Activated naive CD8-positive, alpha-beta T cell treated with anti-CD3 and anti-CD28 coated beads for 36 hours (primary cell): ENCODE measurements around the gene PKNOX1. TPM values are rescaled to one million over a fixed set of nuclear protein-coding genes. Genes with fewer than 3 reads are reported as not detected.
"Not testable (repeated sequence)": the region's sequence is repeated elsewhere in the genome, so short reads cannot be mapped to it uniquely, and the experiment has no call there.

Source experiments
- DNase-seq: peaks from one replicate; pipeline ENCODE4 v3.0.0; 2021
- H3K27ac Mint-ChIP-seq: one replicate; pipeline ENCODE4 v1.8.0; 2022; ENCODE audit warnings: mild to moderate bottlenecking, moderate library complexity, mixed read lengths
- H3K27me3 Mint-ChIP-seq: one replicate; pipeline ENCODE4 v1.8.0; 2022; ENCODE audit warnings: mild to moderate bottlenecking, mixed read lengths
- H3K36me3 Mint-ChIP-seq: one replicate; pipeline ENCODE4 v1.8.0; 2021; ENCODE audit warnings: mild to moderate bottlenecking, mixed read lengths
- H3K4me1 Mint-ChIP-seq: one replicate; pipeline ENCODE4 v1.8.0; 2021; ENCODE audit warnings: mixed read lengths
- H3K4me3 Mint-ChIP-seq: one replicate; pipeline ENCODE4 v1.8.0; 2022; ENCODE audit warnings: mild to moderate bottlenecking, moderate library complexity, mixed read lengths
- H3K9me3 Mint-ChIP-seq: one replicate; pipeline ENCODE4 v1.8.0; 2022; ENCODE audit warnings: mixed read lengths
- total RNA-seq, 2 experiments: library from RNA; stranded (reverse); gene quantifications; one replicate each; pipeline ENCODE4 v1.2.3, GENCODE V29; 2021

Gene PKNOX1
- total RNA-seq, 2 experiments from 2014 or later: 17.8 to 18.5 TPM

DNA sequence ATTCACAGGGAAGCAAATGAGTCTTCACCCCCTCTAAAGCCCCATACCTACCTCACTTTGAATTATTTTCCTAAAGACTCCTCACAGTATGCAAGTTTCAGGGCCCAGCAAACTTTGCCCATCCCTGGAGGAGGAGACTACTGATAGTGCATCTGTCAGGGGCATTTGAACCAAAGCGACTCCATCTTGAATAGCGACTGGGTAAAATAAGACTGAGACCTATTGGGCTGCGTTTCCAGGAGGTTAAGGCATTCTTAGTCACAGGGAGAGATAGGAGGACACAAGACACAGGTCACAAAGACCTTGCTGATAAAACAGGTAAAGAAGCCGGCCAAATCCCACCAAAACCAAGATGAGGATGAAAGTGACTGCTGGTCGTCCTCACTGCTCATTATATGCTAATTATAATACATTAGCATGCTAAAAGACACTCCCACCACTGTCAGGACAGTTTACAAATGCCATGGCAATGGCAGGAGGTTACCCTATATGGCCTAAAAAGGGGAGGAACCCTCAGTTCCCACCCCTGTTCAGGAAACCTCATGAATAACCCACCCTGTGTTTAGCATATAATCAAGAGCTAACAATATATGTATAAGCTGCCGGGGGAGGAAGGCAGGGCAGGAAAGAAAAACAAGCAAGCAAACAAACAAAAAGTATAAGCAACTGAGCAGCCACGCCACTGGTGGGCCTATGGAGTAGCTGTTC, 3.3 kb upstream of the PKNOX1 start:
- H3K4me1 Mint-ChIP-seq: peaks cover 6% of the 10 kb centered on the region
- no peak overlapping the region for H3K4me3 Mint-ChIP-seq
- H3K36me3 Mint-ChIP-seq: no peaks in the 10 kb centered on the region
- H3K9me3 Mint-ChIP-seq: no peaks in the 10 kb centered on the region
- no peaks in the 10 kb centered on the region for H3K27me3 Mint-ChIP-seq
- no peak overlapping the region for H3K27ac Mint-ChIP-seq
- DNase-seq: no peak

DNA sequence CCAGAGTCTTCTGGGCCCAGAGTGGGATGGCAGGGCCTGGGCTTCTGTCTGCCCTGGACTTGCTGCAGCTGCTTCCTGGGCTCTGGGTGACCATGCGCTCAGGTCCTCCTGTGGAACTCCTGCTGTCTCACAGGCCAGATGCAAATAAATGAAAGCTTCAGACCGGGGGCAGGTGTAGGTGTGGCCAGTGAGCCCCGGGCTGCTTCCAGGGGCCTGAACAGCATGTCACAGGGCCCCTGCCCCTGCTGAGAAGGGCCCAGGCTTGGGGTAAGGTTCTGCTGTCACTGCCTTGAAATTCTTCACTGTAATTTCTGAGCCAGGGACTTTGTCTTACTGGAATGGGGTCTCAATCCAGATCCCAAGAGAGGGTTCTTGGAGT, 2.5 kb upstream of the PKNOX1 start:
- H3K9me3 Mint-ChIP-seq: no peaks in the 10 kb centered on the region
- H3K4me3 Mint-ChIP-seq: no peak overlapping the region
- no peak for DNase-seq
- peaks cover 14% of the 10 kb centered on the region for H3K4me1 Mint-ChIP-seq
- no peak overlapping the region for H3K27ac Mint-ChIP-seq
- H3K36me3 Mint-ChIP-seq: peaks cover 8% of the 10 kb centered on the region
- no peaks in the 10 kb centered on the region for H3K27me3 Mint-ChIP-seq

DNA sequence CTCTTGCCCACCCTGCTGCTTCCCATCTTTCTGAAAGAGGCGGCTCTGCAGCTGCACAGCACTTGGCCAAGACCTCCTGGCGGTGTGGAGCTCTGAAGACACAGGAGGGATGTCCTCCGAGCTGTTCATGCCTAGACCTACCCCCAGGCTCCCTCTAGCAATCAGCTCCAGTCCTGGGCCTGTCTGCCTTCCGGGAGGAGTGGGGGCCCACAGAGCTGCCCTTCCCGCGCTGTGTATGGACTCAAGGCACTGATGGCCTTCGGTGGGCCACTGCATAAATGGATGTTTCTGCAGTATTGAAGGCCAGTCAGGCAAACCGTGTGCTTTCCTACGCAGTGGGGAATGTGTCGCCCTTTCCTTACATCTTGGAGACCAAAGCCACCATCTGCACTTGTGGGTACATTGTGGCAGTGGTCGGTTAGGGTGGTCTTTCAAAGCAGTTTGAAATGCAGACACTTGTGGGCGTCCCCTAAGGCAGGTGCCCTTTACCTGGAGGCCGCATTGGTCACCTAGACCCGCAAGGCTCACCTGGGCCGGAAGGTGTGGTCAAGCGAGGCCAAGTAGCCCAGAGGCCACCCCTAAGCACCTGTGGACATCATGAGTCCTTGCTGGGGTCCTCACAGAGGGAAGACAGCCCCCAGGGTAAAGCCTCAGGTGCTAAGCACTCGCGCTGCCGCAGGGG, 912 bp upstream of the PKNOX1 start:
- Mint-ChIP-seq H3K36me3 (peaks cover 19% of the 10 kb centered on the region), H3K27ac (peak overlapping the region; percentile 87), H3K4me3 (peak overlapping the region; percentile 59), H3K9me3 (no peaks in the 10 kb centered on the region), H3K4me1 (peaks cover 27% of the 10 kb centered on the region), H3K27me3 (no peaks in the 10 kb centered on the region)
- DNase-seq: no peak

DNA sequence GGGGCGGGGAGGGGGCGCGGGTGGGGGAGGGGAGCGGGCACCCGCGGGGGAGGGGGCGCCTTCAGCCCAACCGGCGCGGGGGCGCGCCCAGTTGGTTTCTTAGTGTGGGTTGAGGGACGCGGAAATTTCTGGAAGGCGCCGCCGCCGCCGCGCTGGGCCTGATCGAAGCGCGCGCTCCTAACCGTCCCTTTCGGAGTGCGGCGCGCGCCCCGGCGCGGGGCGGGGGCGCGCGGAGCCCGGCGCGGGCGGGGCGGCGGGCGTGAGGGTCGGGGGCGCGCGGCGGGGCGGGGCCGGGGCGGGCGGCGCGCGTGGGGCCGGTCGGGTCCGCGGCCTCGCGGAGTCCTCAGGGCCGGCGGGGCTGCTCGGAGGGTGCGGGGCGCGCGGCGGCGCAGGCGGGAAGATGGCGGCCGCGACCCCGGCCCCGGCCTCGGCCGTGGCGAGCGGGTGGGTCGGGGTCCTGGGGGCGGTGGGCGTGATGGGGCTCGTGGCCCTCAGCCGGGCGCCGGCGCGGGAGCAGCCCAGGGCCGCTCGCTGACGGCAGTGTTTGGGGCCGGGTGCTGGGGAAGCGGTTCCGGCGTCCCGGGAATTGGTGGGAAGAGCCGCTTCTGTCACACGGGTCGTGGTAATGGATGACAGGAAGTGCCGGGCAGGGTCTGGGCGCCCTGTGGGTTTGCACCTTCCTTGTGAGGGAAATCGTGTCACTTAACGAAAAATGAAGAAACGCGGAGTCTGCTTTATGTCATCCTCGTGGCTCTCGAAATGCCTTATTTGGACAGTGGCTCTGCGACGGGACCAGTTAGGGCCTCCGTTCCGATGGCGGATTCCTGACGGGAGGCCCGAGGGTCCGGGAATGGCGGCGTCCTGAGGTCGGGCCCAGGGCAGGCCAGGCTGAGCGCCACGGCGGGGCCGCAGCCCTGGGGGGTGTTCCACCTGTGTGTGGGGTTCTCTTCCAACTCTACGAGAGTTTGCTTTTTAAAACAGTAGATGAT, 764 bp downstream of the PKNOX1 start:
- H3K4me1 Mint-ChIP-seq: peaks cover 31% of the 10 kb centered on the region
- H3K9me3 Mint-ChIP-seq: no peaks in the 10 kb centered on the region
- H3K4me3 Mint-ChIP-seq: peak overlapping the region; percentile 86
- DNase-seq: peak; percentile 70
- no peaks in the 10 kb centered on the region for H3K27me3 Mint-ChIP-seq
- H3K27ac Mint-ChIP-seq: peak overlapping the region; percentile 93
- H3K36me3 Mint-ChIP-seq: peaks cover 29% of the 10 kb centered on the region

DNA sequence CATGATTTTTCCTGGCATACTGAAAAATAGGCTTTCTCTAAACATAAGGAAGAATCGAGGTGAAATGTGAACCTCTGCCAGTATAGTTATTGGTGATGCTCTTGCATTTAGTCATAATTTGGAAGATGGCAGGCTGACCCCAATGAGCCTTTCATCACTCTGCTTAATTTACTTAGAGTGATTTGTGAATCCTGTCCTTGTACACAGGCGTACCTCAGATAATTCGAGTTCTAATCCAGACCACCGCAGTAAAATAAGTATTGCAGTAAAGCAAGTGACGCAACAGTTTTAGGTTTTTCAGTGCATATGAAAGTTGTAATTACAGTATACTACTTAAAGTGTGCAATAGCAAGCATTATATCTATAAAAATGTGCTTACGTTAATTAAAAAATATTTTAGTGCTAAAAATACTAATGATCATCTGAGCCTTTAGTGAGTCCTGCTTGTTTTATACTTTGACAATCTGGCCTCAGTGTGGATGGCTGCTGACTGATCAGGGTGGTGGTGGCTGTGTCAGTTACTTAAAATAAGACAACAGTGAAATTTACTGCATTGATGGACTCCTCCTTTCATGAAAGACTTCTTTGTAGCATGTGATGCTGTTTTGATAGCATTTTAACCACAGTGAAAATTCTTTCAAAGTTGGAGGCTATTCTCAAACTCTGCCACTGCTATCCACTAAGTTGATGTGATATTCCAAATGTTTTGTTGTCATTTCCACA, 1.7 kb downstream of the PKNOX1 start:
- Mint-ChIP-seq H3K36me3 (peaks cover 29% of the 10 kb centered on the region), H3K4me3 (peak overlapping the region; percentile 86), H3K9me3 (no peaks in the 10 kb centered on the region), H3K4me1 (peaks cover 38% of the 10 kb centered on the region), H3K27me3 (no peaks in the 10 kb centered on the region), H3K27ac (peak overlapping the region; percentile 93)
- no peak for DNase-seq

DNA sequence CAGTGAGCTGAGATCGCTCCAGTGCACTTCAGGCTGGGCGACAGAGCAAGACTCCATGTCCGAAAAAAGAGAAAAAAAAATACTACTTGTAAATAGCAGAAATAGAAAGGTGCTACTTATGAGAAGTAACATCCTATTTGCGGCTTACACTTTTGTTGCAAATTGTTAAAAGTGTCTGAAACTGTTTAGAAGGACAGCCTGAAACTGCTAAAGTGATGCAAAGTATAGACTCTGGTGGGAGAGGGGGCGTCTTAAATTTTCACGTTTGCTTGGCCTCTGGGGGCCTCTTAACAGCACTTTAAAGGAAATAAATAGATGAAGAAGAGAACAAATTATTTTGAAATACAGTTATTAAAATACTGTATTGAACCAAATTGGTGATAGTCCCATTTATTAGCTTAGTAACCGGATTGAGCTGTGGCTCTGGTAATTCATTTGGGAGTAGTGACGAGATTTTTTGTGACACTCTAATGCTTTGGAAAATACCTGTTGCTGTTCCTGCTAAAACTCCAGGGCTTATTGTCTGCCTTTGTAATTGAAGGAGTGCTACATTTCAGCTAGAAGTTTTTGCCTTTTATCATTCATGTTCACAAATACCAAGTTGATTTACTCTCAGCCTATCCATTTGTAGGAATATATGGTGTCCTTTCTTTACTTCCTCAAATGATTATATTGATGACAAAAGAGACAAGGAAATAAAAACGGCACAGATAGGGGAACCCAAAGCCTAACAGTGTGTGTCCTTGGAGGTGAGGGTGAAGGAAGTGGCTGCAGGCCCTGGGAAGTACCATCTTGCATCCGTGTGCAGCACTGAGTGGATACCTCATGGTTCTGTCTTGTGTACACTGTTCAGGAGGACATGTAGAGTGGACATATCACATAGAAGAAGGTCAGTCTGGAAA, 6.2 kb downstream of the PKNOX1 start:
- DNase-seq: no peak

DNA sequence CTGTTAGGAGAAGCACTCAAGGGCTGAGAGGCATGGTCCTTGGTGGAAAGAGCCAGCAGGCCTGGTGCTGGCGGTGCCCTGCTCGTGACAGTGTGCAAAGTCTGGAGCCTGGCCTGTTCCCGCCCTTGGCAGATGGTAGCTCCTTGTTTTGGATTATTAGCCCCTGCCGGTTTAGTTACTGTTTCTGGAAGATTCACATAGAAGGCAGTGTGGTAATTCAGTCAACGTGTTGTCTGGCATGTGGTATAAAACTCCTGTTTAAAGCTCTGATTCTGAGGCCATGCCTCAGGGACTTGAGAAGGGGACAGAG, 6.8 kb downstream of the PKNOX1 start:
- no peaks in the 10 kb centered on the region for H3K9me3 Mint-ChIP-seq
- no peak for DNase-seq
- H3K27ac Mint-ChIP-seq: no peak overlapping the region
- H3K4me3 Mint-ChIP-seq: no peak overlapping the region
- peaks cover 29% of the 10 kb centered on the region for H3K36me3 Mint-ChIP-seq
- no peaks in the 10 kb centered on the region for H3K27me3 Mint-ChIP-seq
- H3K4me1 Mint-ChIP-seq: peaks cover 43% of the 10 kb centered on the region

More for the DNA sequence above, 6.2 kb downstream of the PKNOX1 start:
- Mint-ChIP-seq H3K27me3 (no peaks in the 10 kb centered on the region), H3K36me3 (peaks cover 29% of the 10 kb centered on the region), H3K9me3 (no peaks in the 10 kb centered on the region), H3K4me1 (peaks cover 44% of the 10 kb centered on the region), H3K4me3 (no peak overlapping the region), H3K27ac (no peak overlapping the region)

DNA sequence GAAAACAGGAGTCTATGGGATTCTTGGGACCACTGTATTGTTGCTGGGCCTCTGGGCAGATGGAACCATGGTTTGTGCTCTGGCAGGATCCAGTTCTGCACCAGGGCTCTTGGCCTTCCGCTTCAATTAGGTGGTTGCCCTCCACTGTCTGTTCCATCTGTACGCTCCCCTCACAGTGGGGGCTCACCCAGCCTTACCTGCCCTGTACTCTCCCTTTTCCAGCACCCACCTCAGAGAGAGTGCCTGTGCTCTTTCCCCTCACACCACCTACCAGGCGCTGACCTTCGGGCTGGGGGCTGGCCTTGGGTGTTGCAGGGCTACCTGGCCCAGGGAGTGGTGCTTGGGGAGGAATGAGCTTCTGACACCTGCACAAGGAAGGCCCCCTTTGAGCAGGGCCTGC, 7.5 kb downstream of the PKNOX1 start:
- DNase-seq: no peak
- H3K27me3 Mint-ChIP-seq: no peaks in the 10 kb centered on the region
- H3K36me3 Mint-ChIP-seq: peaks cover 22% of the 10 kb centered on the region
- no peak overlapping the region for H3K4me3 Mint-ChIP-seq
- H3K9me3 Mint-ChIP-seq: no peaks in the 10 kb centered on the region
- H3K4me1 Mint-ChIP-seq: peaks cover 43% of the 10 kb centered on the region
- no peak overlapping the region for H3K27ac Mint-ChIP-seq

DNA sequence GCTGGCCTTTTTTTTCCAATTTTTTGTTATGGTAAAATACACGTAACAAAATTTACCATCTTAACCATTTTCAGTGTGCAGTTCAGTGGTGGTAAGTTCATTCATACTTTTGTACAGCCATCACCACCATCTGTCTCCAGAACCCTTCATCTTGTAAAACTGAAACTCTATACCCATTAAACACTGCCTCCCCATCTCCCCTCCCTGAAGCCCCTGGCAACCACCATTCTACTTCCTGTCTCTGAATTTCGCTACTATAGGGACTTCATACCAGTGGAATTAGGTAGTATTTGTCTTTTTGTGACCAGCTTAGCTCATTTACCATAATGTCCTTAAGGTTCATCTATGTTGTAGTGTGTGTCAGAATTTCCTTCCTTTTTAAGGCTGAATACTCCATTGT, 8.7 kb downstream of the PKNOX1 start:
- Mint-ChIP-seq H3K4me1 (peaks cover 30% of the 10 kb centered on the region), H3K36me3 (peaks cover 11% of the 10 kb centered on the region), H3K9me3 (no peaks in the 10 kb centered on the region), H3K27ac (peak overlapping the region; percentile 30), H3K27me3 (no peaks in the 10 kb centered on the region), H3K4me3 (no peak overlapping the region)
- no peak for DNase-seq

DNA sequence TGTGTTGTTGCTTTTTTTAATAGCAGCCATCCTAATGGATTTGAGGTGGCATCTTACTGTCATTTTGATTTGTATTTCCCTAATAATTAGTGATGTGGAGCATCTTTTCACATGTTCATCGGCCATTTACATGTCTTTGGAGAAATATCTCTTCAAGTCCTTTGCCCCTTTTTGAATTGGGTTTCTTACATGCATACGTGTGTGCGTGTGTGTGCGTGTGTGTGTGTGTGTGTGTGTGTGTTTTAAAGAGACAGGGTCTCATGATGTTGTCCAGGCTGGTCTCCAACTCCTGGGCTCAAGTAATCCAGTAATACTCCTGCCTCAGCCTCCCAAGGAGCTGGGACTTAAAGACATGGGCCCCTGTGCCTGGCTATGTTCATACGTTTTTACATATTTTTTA, 9.5 kb downstream of the PKNOX1 start:
- peaks cover 8% of the 10 kb centered on the region for H3K36me3 Mint-ChIP-seq
- no peak overlapping the region for H3K27ac Mint-ChIP-seq
- no peaks in the 10 kb centered on the region for H3K9me3 Mint-ChIP-seq
- H3K4me1 Mint-ChIP-seq: peaks cover 30% of the 10 kb centered on the region
- H3K27me3 Mint-ChIP-seq: no peaks in the 10 kb centered on the region
- DNase-seq: no peak
- no peak overlapping the region for H3K4me3 Mint-ChIP-seq

DNA sequence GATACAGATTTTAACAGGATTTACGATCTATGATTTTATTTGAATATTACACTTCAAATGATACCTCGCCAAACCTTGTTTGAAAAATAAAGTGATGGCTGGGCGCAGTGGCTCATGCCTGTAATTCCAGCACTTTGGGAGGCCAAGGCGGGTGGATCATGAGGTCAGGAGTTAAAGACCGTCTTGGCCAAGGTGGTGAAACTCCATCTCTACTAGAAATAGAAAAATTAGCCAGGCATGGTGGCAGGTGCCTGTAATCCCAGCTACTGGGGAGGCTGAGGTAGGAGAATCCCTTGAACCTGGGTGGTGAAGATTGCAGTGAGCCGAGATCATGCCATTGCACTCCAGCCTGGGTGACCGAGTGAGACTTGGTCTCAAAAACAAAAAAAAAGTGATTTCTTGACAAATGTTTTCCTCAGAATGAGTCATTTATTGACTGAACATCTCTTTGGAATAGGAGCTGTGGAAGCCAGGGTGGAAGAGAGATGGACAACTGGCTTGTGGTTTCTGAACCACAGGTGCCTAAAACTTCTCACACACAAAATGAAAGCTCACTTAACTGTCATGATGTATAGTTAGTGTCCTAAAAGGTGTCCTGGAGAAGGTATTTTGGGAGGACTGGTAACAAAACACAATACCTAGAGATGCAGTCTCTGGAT, 11.9 kb downstream of the PKNOX1 start:
- no peaks in the 10 kb centered on the region for H3K9me3 Mint-ChIP-seq
- no peaks in the 10 kb centered on the region for H3K36me3 Mint-ChIP-seq
- no peak overlapping the region for H3K27ac Mint-ChIP-seq
- no peak overlapping the region for H3K4me3 Mint-ChIP-seq
- no peak for DNase-seq
- peaks cover 27% of the 10 kb centered on the region for H3K4me1 Mint-ChIP-seq
- no peaks in the 10 kb centered on the region for H3K27me3 Mint-ChIP-seq

DNA sequence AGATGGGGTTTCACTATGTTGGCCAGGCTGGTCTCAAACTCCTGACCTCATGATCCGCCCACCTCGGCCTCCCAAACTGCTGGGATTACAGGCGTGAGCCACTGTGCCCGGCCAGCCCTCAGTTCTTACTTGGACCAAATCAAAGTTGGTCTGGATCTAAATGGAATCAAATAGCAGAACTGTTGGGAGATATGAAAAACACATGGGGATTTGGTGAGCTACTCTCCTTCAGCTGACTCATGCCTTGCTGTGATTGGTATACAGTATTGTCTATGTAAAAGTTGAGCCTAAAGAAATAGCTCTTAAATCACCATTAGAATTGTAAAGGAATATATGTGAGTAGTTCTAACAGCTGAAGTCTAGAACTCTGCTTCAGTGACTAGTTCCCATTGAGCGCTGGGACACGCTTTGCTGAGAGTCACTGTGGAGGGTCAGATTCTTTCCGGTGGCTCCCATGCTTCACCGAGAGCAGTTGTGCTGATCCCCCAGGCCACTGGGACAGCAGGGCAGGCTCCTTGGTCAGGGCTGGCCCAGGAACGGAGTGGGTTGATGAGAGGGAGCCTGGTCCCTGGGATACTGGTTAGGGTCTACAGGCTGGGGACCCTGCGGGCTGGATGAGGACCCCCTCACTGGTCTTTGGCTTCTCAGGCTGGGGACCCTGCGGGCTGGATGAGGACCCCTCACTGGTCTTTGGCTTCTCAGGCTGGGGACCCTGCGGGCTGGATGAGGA, 14.0 kb downstream of the PKNOX1 start:
- Mint-ChIP-seq H3K4me1 (peaks cover 20% of the 10 kb centered on the region), H3K9me3 (no peaks in the 10 kb centered on the region), H3K4me3 (no peak overlapping the region), H3K27ac (no peak overlapping the region), H3K27me3 (no peaks in the 10 kb centered on the region), H3K36me3 (no peaks in the 10 kb centered on the region)
- DNase-seq: no peak

DNA sequence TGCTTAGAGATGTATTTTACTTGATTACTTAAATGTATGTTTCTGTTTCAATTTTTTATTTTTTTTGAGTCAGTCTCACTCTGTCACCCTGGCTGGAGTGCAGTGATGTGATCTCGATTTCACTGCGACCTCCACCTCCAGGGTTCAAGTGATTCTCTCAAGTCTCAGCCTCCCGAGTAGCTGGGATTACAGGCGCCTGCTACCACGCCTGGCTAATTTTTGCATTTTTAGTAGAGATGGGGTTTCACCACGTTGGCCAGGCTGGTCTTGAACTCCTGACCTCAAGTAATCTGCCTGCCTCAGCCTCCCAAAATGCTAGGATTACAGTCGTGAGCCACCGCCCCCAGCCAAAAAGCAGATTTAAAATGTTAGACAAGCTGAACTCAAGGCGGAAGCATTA, 15.0 kb downstream of the PKNOX1 start:
- H3K36me3 Mint-ChIP-seq, H3K27me3 Mint-ChIP-seq, H3K27ac Mint-ChIP-seq, H3K9me3 Mint-ChIP-seq, H3K4me3 Mint-ChIP-seq, DNase-seq: not testable (repeated sequence)
- peaks cover 19% of the 10 kb centered on the region for H3K4me1 Mint-ChIP-seq
